GM18861 (cell line): Measurements from ENCODE around the gene CD1D.

Source experiments
- ATAC-seq: cut with Tn5 transposase; IDR thresholded peaks from one replicate; pipeline ENCODE4 v1.9.1; 2021; ENCODE audit not compliant: unreplicated experiment

The CD1D gene

GRCh38 chr1:158180741-158181576, at the start of gene CD1D:
TSS of gene CD1D (plus strand) at chr1:158180895. CDS start at chr1:158181102, 207 bp downstream.
- no peak for ATAC-seq

- no peak for ATAC-seq
These were observed 49.5 kb upstream of the CD1D start for GRCh38 chr1:158131217-158131616.

- ATAC-seq: no peak
These were observed 39.9 kb upstream of the CD1D start for GRCh38 chr1:158140764-158141192.

GRCh38 chr1:158145173-158145719, 35.4 kb upstream of the CD1D start:
- ATAC-seq: no peak

GRCh38 chr1:158146165-158146564, 34.5 kb upstream of the CD1D start:
- ATAC-seq: no peak

- ATAC-seq: no peak
These were observed 34.0 kb upstream of the CD1D start for GRCh38 chr1:158146739-158147138.

GRCh38 chr1:158147401-158147800, 33.3 kb upstream of the CD1D start:
- no peak for ATAC-seq

- no peak for ATAC-seq
These were observed 32.8 kb upstream of the CD1D start for GRCh38 chr1:158147869-158148268.

GRCh38 chr1:158148468-158148867, 32.2 kb upstream of the CD1D start:
- ATAC-seq: no peak

- ATAC-seq: no peak
These were observed 31.5 kb upstream of the CD1D start for GRCh38 chr1:158149175-158149574.

- ATAC-seq: no peak
These were observed 31.0 kb upstream of the CD1D start for GRCh38 chr1:158149577-158150269.

- ATAC-seq: no peak
These were observed 30.2 kb upstream of the CD1D start for GRCh38 chr1:158150523-158150922.

- no peak for ATAC-seq
These were observed 27.5 kb upstream of the CD1D start for GRCh38 chr1:158153179-158153578.

- ATAC-seq: no peak
These were observed 26.8 kb upstream of the CD1D start for GRCh38 chr1:158153746-158154444.

- ATAC-seq: no peak
These were observed 26.2 kb upstream of the CD1D start for GRCh38 chr1:158154501-158154900.

GRCh38 chr1:158155673-158156072, 25.0 kb upstream of the CD1D start:
- ATAC-seq: no peak

- ATAC-seq: no peak
These were observed 21.1 kb upstream of the CD1D start for GRCh38 chr1:158159597-158159996.

GRCh38 chr1:158161446-158161845, 19.2 kb upstream of the CD1D start:
- no peak for ATAC-seq

- ATAC-seq: peak; percentile 98
These were observed 17.4 kb upstream of the CD1D start for GRCh38 chr1:158163000-158163947.

GRCh38 chr1:158169105-158169504, 11.6 kb upstream of the CD1D start:
- no peak for ATAC-seq
